Measurements from ENCODE around the gene GBP3.

DNA sequence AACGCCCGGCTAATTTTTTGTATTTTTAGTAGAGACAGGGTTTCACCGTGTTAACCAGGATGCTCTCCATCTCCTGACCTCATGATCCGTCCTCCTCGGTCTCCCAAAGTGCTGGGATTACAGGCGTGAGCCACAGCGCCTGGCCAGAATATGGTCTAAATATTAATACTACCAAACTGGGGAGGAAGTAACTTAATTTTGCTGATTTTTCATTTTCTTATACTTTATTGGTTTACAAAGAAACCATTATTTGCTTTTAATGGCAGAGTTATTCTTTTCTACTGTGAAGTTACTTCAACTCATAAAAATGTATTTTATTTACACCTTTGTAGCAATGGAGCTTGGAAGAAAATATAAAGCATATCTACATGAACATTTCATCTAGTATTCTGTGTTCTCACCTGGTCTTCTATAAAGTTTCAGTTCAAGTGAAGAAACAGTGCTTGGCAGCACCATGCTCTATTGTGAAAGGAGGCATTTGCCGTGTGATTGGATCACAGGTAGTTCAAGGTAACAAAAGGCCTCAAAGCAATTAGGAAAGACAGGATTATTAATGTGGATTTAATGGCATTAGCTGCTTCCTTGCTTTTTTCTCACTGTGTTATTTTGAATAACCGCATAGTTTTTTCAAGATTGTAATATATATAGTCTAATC, 28.8 kb upstream of the GBP3 start:
- TF ChIP-seq POLR2A (IDR thresholded peaks at IDR 0.05; ENCODE audit: control extremely low read depth in 1 of 2, low read depth in 2 of 2, low read length in 2 of 2) (no peak), EP300 (IDR thresholded peaks at IDR 0.05; ENCODE audit: borderline replicate concordance in 1 of 2, low read depth in 2 of 2, low read length in 2 of 2) (no peak), CREB1 (IDR thresholded peaks at IDR 0.05) (no peak), JUND (IDR thresholded peaks at IDR 0.05; ENCODE audit: low read length) (no peak), TAF1 (IDR thresholded peaks at IDR 0.05; ENCODE audit: low read depth, low read length) (no peak)
